ENCODE measurements around the gene CCDC197.

GRCh38 chr14:94016446-94016976 lies 19.4 kb downstream of the CCDC197 start:
- no peak for TF ChIP-seq CTCF (IDR thresholded peaks at IDR 0.05; ENCODE audit: low read length)
- TF ChIP-seq EZH2 (IDR thresholded peaks at IDR 0.05; ENCODE audit: borderline replicate concordance, low read length): no peak

Data from OCI-LY1 (cell line).